Epithelial cell of proximal tubule (primary cell): ENCODE measurements around the gene DCUN1D2. TPM values are rescaled to one million over a fixed set of nuclear protein-coding genes. Genes with fewer than 3 reads are reported as not detected.

Experiments used
- DNase-seq: peaks from one replicate; pipeline ENCODE4 v3.0.0-alpha.2; 2011; ENCODE audit warnings: low read depth
- H3K4me3 ChIP-seq: 2 replicates; pipeline ENCODE4 v1.5.1; 2011; ENCODE audit warnings: low read depth, mild to moderate bottlenecking, low read length
- total RNA-seq: library from RNA; depleted of rRNA; stranded (reverse); fragments of >200 nt; gene quantifications from 2 replicates; pipeline ENCODE4 v1.2.3, GENCODE V29; 2015
- TF ChIP-seq, protein P1 (sequence below): conservative IDR thresholded peaks from 2 replicates; pipeline ENCODE4 v1.5.1; 2012; ENCODE audit warnings: low read depth, mild to moderate bottlenecking, low read length

DCUN1D2 gene
- total RNA-seq, 1 donor from 2014 or later = 8.7 TPM

DNA sequence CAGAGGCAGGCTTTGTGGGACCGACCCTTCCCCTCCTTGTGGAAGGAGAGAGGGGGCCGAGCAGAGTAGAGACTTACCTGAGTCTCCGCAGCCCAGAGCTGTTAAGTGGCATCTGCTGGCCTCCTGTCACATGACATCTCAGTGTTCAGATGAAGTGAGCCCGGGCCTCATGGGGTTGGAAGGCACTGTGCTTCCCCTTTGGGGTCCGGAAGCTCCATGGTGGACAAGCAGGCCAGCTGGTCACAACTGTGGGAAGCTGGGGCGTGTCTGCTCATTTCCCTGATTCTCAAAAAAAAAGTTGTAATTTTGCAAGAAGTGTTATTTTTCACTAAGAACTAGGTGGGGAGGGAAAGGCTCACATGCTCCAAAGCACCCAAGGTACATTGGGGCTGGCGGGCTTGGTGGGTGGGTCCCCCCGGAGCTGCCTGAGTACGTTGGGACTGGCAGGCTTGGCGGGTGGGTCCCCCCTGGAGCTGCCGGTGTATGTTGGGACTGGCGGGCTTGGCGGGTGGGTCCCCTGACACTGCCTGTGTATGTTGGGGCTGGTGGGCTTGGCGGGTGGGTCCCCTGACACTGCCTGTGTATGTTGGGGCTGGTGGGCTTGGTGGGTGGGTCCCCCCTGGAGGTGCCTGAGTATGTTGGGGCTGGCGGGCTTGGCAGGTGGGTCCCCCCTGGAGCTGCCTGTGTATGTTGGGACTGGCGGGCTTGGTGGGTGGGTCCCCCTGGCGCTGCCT is 18.2 kb upstream of the DCUN1D2 start:
- H3K4me3 ChIP-seq = no peak overlapping the region
- DNase-seq = no peak
- TF ChIP-seq, protein P1, sequence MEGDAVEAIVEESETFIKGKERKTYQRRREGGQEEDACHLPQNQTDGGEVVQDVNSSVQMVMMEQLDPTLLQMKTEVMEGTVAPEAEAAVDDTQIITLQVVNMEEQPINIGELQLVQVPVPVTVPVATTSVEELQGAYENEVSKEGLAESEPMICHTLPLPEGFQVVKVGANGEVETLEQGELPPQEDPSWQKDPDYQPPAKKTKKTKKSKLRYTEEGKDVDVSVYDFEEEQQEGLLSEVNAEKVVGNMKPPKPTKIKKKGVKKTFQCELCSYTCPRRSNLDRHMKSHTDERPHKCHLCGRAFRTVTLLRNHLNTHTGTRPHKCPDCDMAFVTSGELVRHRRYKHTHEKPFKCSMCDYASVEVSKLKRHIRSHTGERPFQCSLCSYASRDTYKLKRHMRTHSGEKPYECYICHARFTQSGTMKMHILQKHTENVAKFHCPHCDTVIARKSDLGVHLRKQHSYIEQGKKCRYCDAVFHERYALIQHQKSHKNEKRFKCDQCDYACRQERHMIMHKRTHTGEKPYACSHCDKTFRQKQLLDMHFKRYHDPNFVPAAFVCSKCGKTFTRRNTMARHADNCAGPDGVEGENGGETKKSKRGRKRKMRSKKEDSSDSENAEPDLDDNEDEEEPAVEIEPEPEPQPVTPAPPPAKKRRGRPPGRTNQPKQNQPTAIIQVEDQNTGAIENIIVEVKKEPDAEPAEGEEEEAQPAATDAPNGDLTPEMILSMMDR = no peak

DNA sequence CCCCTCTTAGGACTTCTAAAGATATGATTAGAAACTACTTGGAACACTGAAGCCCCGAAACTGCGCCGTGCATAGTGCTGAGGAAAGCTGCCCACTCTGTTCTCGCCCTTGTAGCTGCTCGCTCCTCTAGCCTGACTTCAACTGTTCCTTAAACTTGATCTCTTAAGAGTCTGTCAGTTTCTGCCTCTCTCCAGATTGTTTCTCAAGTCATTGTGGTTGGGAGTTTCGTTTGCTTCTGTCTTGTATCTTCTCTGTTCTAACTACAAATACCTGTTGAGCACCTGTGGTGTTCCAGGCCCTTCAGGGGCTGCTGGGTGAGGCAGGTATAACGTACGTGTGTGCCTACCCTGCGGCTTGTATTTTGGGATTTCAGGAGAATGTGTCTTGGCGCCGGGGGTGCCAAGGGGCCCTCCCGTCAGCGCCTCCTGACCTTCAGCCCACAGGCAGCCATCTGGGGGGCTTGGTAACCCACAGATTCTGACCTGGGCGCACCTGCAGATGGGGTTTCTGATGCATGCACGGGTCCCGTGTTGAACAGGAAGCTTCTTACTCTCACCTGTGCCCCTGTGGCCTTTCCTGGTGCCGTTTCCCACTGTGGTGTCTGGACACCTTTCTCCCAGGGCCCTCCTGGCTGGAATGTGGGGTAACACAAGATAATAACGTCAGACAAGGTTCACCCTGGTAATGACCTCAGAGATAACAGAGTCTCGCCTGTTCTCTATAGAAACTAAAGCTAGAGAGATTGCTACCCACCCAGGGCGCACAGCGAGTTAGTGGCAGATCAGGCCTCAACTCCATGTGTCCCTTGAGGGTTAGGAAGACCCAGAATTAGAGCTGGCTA is 17.2 kb upstream of the DCUN1D2 start:
- TF ChIP-seq, protein P1 = no peak
- no peak for DNase-seq
- H3K4me3 ChIP-seq = no peak overlapping the region

DNA sequence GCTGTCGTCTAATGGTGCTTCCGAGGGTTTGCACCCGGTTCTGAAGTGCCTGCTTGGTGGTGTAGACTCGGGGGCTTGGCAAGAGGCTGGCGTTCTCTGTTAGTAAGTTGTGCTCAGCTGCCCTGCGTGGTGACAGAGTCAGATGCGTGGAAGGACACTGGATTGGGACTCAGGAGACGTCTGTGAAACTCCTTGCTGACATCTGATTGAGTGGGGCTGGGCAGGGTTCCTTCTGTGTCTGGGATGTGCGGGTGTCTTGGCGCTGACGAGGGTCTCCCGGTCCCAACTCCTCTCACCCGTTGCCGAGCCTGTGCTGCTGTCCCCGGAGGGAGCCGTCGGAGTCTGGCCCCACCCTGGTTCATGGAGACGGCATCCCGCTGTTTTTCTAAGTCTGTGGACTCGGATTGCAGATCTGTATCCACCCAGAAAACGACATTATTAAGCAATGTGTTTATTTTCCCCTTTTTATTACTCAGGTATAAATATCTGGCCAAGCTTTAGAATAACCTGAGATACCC is 16.4 kb upstream of the DCUN1D2 start:
- no peak for DNase-seq
- TF ChIP-seq, protein P1 = no peak

DNA sequence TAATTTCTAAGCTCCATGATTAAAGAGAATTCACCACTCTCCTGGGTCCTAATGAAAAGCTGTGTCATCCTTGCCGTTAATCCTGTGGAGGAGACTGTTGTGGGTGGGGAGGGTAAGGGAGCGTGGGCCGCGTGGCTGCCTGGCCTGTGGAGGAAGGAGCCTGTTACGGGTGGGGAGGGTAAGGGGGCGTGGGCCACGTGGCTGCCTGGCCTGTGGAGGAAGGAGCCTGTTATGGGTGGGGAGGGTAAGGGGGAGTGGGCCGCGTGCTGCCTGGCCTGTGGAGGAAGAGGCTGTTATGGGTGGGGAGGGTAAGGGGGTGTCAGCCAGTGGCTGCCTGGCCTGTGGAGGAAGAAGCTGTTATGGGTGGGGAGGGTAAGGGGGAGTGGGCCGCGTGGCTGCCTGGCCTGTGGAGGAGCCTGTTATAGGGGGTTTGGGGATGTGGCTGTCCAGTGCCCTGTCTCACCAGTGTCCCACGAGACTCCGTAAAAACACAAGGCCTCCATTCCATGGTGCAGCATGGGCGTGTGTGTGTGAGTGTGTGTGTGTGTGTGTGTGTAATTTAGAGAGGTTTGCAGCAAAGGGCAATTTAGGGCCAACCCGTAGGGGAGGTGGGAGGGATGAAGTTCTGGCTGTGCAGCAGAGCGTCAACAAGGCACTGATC is 15.6 kb upstream of the DCUN1D2 start:
- TF ChIP-seq, protein P1 = no peak
- no peak overlapping the region for H3K4me3 ChIP-seq
- DNase-seq = no peak

More for the DNA sequence above, 16.4 kb upstream of the DCUN1D2 start:
- no peak overlapping the region for H3K4me3 ChIP-seq

DNA sequence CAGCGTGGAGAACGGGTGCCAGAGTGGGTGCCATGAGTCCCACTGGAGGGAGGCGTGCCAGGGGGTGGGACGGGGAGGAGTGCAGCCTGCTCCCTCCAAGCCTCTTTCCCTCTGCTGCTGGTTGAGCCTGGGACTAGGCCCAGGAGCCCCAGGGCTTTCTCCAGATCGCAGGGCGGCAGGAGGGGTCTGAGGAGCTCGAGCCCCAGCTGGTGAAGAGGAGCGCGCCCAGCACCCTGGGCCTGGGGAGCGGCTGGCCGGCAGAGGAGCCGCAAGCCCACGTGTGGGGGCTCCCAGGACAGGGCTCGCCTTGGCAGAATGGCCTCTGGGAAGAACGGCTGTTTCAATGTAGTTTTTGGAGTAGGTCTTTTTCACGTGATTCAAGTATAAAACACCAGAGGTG is 12.2 kb upstream of the DCUN1D2 start:
- DNase-seq = no peak
- TF ChIP-seq, protein P1 = no peak

DNA sequence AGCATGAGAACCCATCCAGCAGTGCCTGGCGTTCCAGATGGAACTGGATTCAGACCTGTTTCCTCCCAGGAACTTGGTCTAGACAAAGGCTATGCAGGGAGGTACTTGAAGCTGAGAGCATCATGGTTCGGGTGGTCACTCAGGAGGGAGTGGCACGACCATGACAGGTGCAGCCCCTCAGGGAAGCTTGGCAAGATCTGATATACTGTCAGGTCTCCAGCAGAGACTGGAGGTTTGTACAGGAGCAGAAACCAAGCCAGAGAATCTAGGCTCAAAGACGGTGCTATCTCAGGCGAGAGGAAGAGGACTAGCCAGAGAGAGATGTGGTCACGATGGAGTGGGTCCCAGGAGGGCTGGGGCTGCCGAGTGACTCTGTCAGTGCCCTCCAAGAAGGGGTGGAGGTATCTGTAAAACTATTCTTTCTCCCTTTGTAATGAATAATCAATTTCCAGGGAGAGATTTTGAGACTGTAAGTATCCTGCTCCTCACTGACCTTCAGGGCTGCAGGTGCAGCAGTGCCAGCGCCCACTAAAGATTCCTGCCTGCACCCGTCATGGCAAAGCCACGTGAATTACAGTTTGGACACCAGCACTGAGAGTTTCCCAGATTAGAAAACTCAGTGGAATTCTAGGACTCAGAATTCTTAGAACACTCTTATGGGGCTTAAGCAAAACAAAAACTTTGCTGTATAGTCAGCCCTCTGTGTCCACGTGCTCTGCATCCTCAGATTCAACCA is 10.2 kb upstream of the DCUN1D2 start:
- TF ChIP-seq, protein P1 = no peak

More for the DNA sequence above, 12.2 kb upstream of the DCUN1D2 start:
- H3K4me3 ChIP-seq = no peak overlapping the region

More for the DNA sequence above, 10.2 kb upstream of the DCUN1D2 start:
- no peak for DNase-seq
- H3K4me3 ChIP-seq = no peak overlapping the region
